Measurements from ENCODE around the gene ANKS4B. TPM values are rescaled to one million over a fixed set of nuclear protein-coding genes. Genes with fewer than 3 reads are reported as not detected.

Gene ANKS4B
- polyA plus RNA-seq, 1 donor (not counting 4 experiments of a cell fraction or from before 2014, with no cell fraction given), result not detected

- DNase-seq (ENCODE audit: low read depth, low spot score) (peak; percentile 100), FAIRE-seq (peak; percentile 92)
- peak overlapping the region; percentile 100 for H3K27ac ChIP-seq (ENCODE audit: control insufficient read depth, insufficient read depth, low read length)
- no peaks in the 10 kb centered on the region for H4K20me1 ChIP-seq (ENCODE audit: control insufficient read depth, extremely low read depth, insufficient read depth, low read length)
- no peak for TF ChIP-seq EZH2 (IDR thresholded peaks at IDR 0.05; ENCODE audit: low read length)
- TF ChIP-seq, protein P1, sequence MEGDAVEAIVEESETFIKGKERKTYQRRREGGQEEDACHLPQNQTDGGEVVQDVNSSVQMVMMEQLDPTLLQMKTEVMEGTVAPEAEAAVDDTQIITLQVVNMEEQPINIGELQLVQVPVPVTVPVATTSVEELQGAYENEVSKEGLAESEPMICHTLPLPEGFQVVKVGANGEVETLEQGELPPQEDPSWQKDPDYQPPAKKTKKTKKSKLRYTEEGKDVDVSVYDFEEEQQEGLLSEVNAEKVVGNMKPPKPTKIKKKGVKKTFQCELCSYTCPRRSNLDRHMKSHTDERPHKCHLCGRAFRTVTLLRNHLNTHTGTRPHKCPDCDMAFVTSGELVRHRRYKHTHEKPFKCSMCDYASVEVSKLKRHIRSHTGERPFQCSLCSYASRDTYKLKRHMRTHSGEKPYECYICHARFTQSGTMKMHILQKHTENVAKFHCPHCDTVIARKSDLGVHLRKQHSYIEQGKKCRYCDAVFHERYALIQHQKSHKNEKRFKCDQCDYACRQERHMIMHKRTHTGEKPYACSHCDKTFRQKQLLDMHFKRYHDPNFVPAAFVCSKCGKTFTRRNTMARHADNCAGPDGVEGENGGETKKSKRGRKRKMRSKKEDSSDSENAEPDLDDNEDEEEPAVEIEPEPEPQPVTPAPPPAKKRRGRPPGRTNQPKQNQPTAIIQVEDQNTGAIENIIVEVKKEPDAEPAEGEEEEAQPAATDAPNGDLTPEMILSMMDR (optimal IDR thresholded peaks at IDR 0.05 in 1 of 3, IDR thresholded peaks at IDR 0.05 in 1 of 3, conservative IDR thresholded peaks at IDR 0.05 in 1 of 3; ENCODE audit: extremely low read depth in 1 of 3, insufficient read depth in 2 of 3, low read length in 3 of 3), result peak; percentile 82 to 98 (median 91)
- peak overlapping the region; percentile 65 to 99 (median 74) for H3K4me3 ChIP-seq (ENCODE audit: control insufficient read depth in 2 of 3, extremely low read depth in 1 of 3, insufficient read depth in 2 of 3, low read depth in 1 of 3, low read length in 3 of 3)
- H3K9ac ChIP-seq (ENCODE audit: control insufficient read depth, extremely low read depth, insufficient read depth, low read length), result peak overlapping the region; percentile 99
- no peaks in the 10 kb centered on the region for H3K9me3 ChIP-seq (ENCODE audit: control insufficient read depth, low read depth, low read length)
- H3K9me1 ChIP-seq (ENCODE audit: control insufficient read depth, extremely low read depth, insufficient read depth, low read length), result no peaks in the 10 kb centered on the region
- H2AFZ ChIP-seq (ENCODE audit: control insufficient read depth, low read length), result peak overlapping the region; percentile 63
- no peaks in the 10 kb centered on the region for H3K36me3 ChIP-seq (ENCODE audit: control insufficient read depth in 2 of 2, extremely low read depth in 1 of 2, insufficient read depth in 2 of 2, low read length in 2 of 2)
- H3K27me3 ChIP-seq (ENCODE audit: control insufficient read depth, extremely low read depth, insufficient read depth, low read length), result no peaks in the 10 kb centered on the region
- H3K79me2 ChIP-seq (ENCODE audit: control insufficient read depth, insufficient read depth, low read length), result peaks cover 25% of the 10 kb centered on the region
- peak overlapping the region; percentile 99 for H3K4me2 ChIP-seq (ENCODE audit: control insufficient read depth, extremely low read depth, insufficient read depth, low read depth, low read length)
- H3K4me1 ChIP-seq (ENCODE audit: control insufficient read depth, extremely low read depth, insufficient read depth, low read length), result peaks cover 21% of the 10 kb centered on the region
- dilution Hi-C loops (cut with MboI; ENCODE audit: extremely low pct_ligation_motif_present, low sequenced_read_pairs), result no loop called here
Measured at GRCh38 chr16:21300309-21301167, 67.0 kb downstream of the ANKS4B start.

DNA sequence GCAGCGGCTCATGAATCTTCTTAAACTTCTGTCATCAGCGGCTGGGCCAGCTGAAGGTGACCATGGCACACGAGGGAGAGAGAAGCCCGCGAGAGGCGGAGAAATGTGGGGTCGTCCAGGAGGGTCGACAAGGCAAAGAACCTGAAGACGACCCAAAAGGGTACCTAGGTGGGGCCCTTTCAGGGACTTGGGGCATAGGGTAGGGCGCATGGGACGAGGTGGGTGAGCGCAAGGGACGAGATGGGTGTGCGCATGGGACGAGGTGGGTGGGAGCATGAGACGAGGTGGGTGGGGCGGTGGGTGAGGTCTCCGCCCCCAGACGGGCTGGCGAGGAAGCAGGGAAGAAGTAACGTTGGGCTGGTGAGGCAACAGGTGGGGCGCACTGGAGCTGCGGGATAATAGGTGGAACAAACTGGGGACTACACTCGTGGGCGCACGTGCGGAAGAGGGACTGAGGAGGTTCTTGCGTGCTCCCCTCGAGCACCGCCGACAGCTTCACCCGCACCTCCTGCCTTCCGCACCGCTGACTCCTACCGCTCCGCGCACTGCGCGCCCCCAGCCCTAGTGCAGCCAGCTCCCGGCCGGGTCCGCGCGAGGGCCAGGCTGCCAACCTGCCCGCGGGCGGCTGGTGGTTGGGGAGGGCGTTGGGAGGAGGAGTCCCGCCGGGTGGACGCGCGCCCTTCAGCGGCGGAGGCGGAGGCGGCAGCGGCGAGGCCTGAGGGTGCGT lies 67.8 kb downstream of the ANKS4B start:
- Histone ChIP-seq H3K4me1 (ENCODE audit: control insufficient read depth, extremely low read depth, insufficient read depth, low read length) (peaks cover 21% of the 10 kb centered on the region), H2AFZ (ENCODE audit: control insufficient read depth, low read length) (peak overlapping the region; percentile 83), H3K9ac (ENCODE audit: control insufficient read depth, extremely low read depth, insufficient read depth, low read length) (peak overlapping the region; percentile 99), H3K9me1 (ENCODE audit: control insufficient read depth, extremely low read depth, insufficient read depth, low read length) (no peaks in the 10 kb centered on the region), H3K4me3 (ENCODE audit: control insufficient read depth in 2 of 3, extremely low read depth in 1 of 3, insufficient read depth in 2 of 3, low read depth in 1 of 3, low read length in 3 of 3) (peak overlapping the region; percentile 65 to 99 (median 74)), H3K9me3 (ENCODE audit: control insufficient read depth, low read depth, low read length) (no peaks in the 10 kb centered on the region), H3K4me2 (ENCODE audit: control insufficient read depth, extremely low read depth, insufficient read depth, low read depth, low read length) (peak overlapping the region; percentile 99), H3K79me2 (ENCODE audit: control insufficient read depth, insufficient read depth, low read length) (peaks cover 25% of the 10 kb centered on the region), H3K27me3 (ENCODE audit: control insufficient read depth, extremely low read depth, insufficient read depth, low read length) (no peaks in the 10 kb centered on the region), H3K36me3 (ENCODE audit: control insufficient read depth in 2 of 2, extremely low read depth in 1 of 2, insufficient read depth in 2 of 2, low read length in 2 of 2) (no peaks in the 10 kb centered on the region), H4K20me1 (ENCODE audit: control insufficient read depth, extremely low read depth, insufficient read depth, low read length) (no peaks in the 10 kb centered on the region), H3K27ac (ENCODE audit: control insufficient read depth, insufficient read depth, low read length) (peak overlapping the region; percentile 100)
- FAIRE-seq, result peak; percentile 69
- DNase-seq (ENCODE audit: low read depth, low spot score), result peak; percentile 58
- TF ChIP-seq, protein P1 (optimal IDR thresholded peaks at IDR 0.05 in 1 of 3, IDR thresholded peaks at IDR 0.05 in 1 of 3, conservative IDR thresholded peaks at IDR 0.05 in 1 of 3; ENCODE audit: extremely low read depth in 1 of 3, insufficient read depth in 2 of 3, low read length in 3 of 3), result peak in 1 of 3 experiments; percentile 63
- no peak for TF ChIP-seq EZH2 (IDR thresholded peaks at IDR 0.05; ENCODE audit: low read length)
- dilution Hi-C loops (cut with MboI; ENCODE audit: extremely low pct_ligation_motif_present, low sequenced_read_pairs), result no loop called here

Data from keratinocyte (primary cell).